SK-N-MC (cell line): ENCODE results near the gene IL20.

Experiments
- EZH2 ChIP-seq: fragments of 200-600 bp; sonication (generic); IDR thresholded peaks from one replicate; pipeline ENCODE4 v1.6.1; 2017; ENCODE audit warnings: antibody characterized with exemption
- FOXP2 ChIP-seq: optimal IDR thresholded peaks from 2 replicates; pipeline ENCODE3; 2011; ENCODE audit warnings: mild to moderate bottlenecking, moderate library complexity; ENCODE audit not compliant: insufficient read depth; ENCODE audit errors: extremely low read length, control extremely low read depth
- POLR2AphosphoS5 ChIP-seq: IDR thresholded peaks from 2 replicates; pipeline ENCODE4 v1.6.1; 2012; ENCODE audit warnings: mild to moderate bottlenecking, low read depth, low read length, borderline replicate concordance

DNA sequence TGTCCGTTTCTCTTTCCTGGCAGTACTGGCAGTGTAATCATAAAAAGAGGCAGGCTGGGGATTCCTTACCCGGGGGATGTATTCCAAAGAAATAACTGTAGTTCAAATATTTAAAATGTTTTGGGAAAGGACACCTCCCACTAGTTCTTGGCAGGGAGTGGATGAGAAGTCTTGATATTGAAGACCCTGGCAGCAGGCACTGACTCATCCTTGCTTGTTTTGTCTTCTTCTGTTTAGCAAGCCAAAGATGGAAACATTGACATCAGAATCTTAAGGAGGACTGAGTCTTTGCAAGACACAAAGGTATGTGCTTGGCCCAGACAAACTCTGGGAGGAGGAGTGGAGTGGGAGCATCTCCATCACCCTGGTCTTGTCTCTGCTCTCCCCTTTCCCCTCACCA, 639 bp downstream of the IL20 start:
- TF ChIP-seq POLR2AphosphoS5 (no peak), EZH2 (no peak), FOXP2 (no peak)
